HEK293T (cell line): ENCODE data around the gene KCNMA1.

Source experiments
- CTCF ChIA-PET: fragments of 350-600 bp; formaldehyde crosslinking; extraction: SDS; loops from one replicate; lab custom pipeline; 2021; ENCODE audit warnings: antibody characterized with exemption, inconsistent platforms; lab: Yijun Ruan, JAX
- POLR2A ChIA-PET: fragments of 350-600 bp; formaldehyde crosslinking; extraction: SDS; loops from one replicate; lab custom pipeline; 2020; ENCODE audit warnings: antibody characterized with exemption, inconsistent platforms; lab: Yijun Ruan, JAX
- DNase-seq: peaks from one replicate; pipeline ENCODE4 v3.0.0; 2012; ENCODE audit warnings: mixed read lengths; ENCODE audit errors: extremely low spot score
- ARNT ChIP-seq: fragments of 450-650 bp; IDR thresholded peaks from 2 replicates; pipeline ENCODE4 v1.6.1; 2017; ENCODE audit warnings: mild to moderate bottlenecking
- BHLHE40 ChIP-seq: fragments of 450-650 bp; IDR thresholded peaks from 2 replicates; pipeline ENCODE4 v1.6.1; 2016; ENCODE audit warnings: mild to moderate bottlenecking, moderate library complexity, borderline replicate concordance
- CTBP1 ChIP-seq: fragments of 450-650 bp; IDR thresholded peaks from 2 replicates; pipeline ENCODE4 v1.6.1; 2016; ENCODE audit warnings: borderline replicate concordance
- ELF4 ChIP-seq: fragments of 450-650 bp; IDR thresholded peaks from 2 replicates; pipeline ENCODE4 v1.6.1; 2017; ENCODE audit warnings: antibody characterized with exemption
- FOXA1 ChIP-seq: fragments of 450-650 bp; IDR thresholded peaks from 2 replicates; pipeline ENCODE4 v1.6.1; 2016; ENCODE audit warnings: mild to moderate bottlenecking
- FOXK2 ChIP-seq: fragments of 450-650 bp; IDR thresholded peaks from 2 replicates; pipeline ENCODE4 v1.6.1; 2016; ENCODE audit warnings: mild to moderate bottlenecking
- FOXM1 ChIP-seq: fragments of 450-650 bp; IDR thresholded peaks from 2 replicates; pipeline ENCODE4 v1.6.1; 2017; ENCODE audit warnings: mild to moderate bottlenecking, borderline replicate concordance
- HDGF ChIP-seq: fragments of 450-650 bp; IDR thresholded peaks from 2 replicates; pipeline ENCODE4 v1.6.1; 2017; ENCODE audit warnings: antibody characterized with exemption, borderline replicate concordance
- L3MBTL2 ChIP-seq: fragments of 450-650 bp; conservative IDR thresholded peaks from 2 replicates; pipeline ENCODE4 v1.6.1; 2016; ENCODE audit warnings: mild to moderate bottlenecking
- LEF1 ChIP-seq: fragments of 450-650 bp; IDR thresholded peaks from 2 replicates; pipeline ENCODE4 v1.6.1; 2017; ENCODE audit warnings: mild to moderate bottlenecking, borderline replicate concordance
- NFRKB ChIP-seq: fragments of 450-650 bp; IDR thresholded peaks from 2 replicates; pipeline ENCODE4 v1.6.1; 2016; ENCODE audit warnings: mild to moderate bottlenecking, moderate library complexity
- SP1 ChIP-seq: fragments of 450-650 bp; IDR thresholded peaks from 2 replicates; pipeline ENCODE4 v1.6.1; 2017
- SUZ12 ChIP-seq: fragments of 450-650 bp; IDR thresholded peaks from 2 replicates; pipeline ENCODE4 v1.6.1; 2016; ENCODE audit warnings: mild to moderate bottlenecking
- TARDBP ChIP-seq: fragments of 450-650 bp; IDR thresholded peaks from 2 replicates; pipeline ENCODE4 v1.6.1; 2016
- ZNF384 ChIP-seq: fragments of 450-650 bp; IDR thresholded peaks from 2 replicates; pipeline ENCODE4 v1.6.1; 2016
- TF ChIP-seq, protein P1 (sequence below): fragments of 450-650 bp; IDR thresholded peaks from 2 replicates; pipeline ENCODE4 v1.6.1; 2016

The KCNMA1 gene

DNA sequence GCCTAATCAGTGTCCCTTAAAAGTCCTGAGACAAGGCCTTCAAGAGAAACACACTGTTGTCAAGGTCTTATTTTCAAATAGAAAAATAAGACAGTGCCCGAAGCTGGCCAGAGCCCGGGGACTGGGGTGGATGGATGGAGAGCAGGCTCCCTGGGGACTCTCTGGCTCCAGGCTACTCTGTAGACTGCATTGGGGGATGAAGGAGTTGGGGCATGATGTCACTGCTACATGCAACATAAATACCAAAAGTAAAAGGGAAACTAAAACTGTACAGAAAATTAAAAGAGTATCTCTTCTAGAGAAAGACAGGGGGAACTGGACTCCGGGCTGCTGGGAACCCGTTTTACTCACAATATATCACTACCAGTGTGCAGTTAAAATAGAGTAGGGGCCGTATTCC, 629.8 kb downstream of the KCNMA1 start:
- no peak for DNase-seq
- ChIA-PET CTCF (no interaction called here), POLR2A (interaction anchor here (0.6 kb wide), 1 partner anchor 11 kb away, joined by 3 read pairs; no protein-coding TSS in a partner anchor)
- TF ChIP-seq HDGF (no peak), FOXK2 (no peak), ZNF384 (no peak), CTBP1 (no peak), ARNT (no peak), NFRKB (no peak), BHLHE40 (no peak), FOXM1 (no peak), FOXA1 (no peak), SP1 (no peak), ELF4 (no peak), SUZ12 (no peak), TARDBP (no peak), L3MBTL2 (no peak), LEF1 (no peak)
- TF ChIP-seq, protein P1, sequence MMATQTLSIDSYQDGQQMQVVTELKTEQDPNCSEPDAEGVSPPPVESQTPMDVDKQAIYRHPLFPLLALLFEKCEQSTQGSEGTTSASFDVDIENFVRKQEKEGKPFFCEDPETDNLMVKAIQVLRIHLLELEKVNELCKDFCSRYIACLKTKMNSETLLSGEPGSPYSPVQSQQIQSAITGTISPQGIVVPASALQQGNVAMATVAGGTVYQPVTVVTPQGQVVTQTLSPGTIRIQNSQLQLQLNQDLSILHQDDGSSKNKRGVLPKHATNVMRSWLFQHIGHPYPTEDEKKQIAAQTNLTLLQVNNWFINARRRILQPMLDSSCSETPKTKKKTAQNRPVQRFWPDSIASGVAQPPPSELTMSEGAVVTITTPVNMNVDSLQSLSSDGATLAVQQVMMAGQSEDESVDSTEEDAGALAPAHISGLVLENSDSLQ, result no peak

- POLR2A ChIA-PET, result interaction anchor here (0.6 kb wide), 1 partner anchor 12 kb away, joined by 3 read pairs; no protein-coding TSS in a partner anchor
Observed at GRCh38 chr10:77006836-77007511, 630.6 kb downstream of the KCNMA1 start.

GRCh38 chr10:77005871-77006270, 631.7 kb downstream of the KCNMA1 start:
- TF ChIP-seq CTBP1, result no peak
- TF ChIP-seq ARNT, result no peak
- TF ChIP-seq NFRKB, result no peak
- no peak for TF ChIP-seq ZNF384
- TF ChIP-seq FOXM1, result no peak
- no peak for TF ChIP-seq ELF4
- TF ChIP-seq, protein P1, result no peak
- no peak for TF ChIP-seq L3MBTL2
- TF ChIP-seq LEF1, result no peak
- ChIA-PET CTCF (interaction anchor here (0.6 kb wide), 1 partner anchor 285 kb away, joined by 3 read pairs; no protein-coding TSS in a partner anchor), POLR2A (no interaction called here)
- DNase-seq, result no peak

More at GRCh38 chr10:77006836-77007511, 630.6 kb downstream of the KCNMA1 start:
- DNase-seq, result no peak
- TF ChIP-seq SUZ12, result no peak
- no peak for TF ChIP-seq SP1
- no peak for TF ChIP-seq FOXK2
- TF ChIP-seq, protein P1, result no peak
- TF ChIP-seq ELF4, result no peak
- no peak for TF ChIP-seq ARNT
- no peak for TF ChIP-seq BHLHE40
- no peak for TF ChIP-seq ZNF384
- no peak for TF ChIP-seq NFRKB
- TF ChIP-seq L3MBTL2, result no peak
- no peak for TF ChIP-seq FOXM1
- no peak for TF ChIP-seq CTBP1
- no peak for TF ChIP-seq TARDBP
- no peak for TF ChIP-seq LEF1
- TF ChIP-seq HDGF, result no peak
- TF ChIP-seq FOXA1, result no peak
- CTCF ChIA-PET, result no interaction called here

DNA sequence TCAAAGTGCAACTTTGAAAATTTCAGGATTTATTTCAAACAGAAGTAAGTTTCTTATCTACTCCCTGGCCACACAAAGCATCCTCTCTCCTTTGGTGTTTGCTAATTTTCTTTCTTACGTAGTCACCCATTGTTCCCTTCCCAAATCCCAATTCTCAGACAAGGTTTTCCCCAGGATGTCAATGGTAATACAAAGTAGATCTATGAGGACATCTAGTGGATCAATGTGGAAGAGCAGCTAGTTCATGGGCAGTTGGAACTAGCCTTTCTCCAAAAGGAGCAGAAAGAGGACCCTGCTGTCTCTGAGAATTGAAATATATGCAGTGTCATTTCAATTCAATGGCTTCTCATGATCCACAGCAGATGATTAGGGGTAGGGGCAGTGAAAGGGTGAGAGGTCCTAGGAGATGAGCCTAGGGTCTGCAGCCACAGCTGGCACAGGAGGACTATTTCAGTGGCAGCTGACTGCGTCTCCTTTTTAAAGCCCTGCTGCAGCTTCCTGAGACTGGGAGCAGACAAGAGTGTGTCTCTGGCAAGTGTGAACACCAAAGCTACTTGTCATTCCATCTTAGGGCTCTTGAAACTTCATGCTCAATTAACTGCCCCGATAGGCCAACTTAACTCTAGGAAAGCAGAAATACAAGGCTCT, 632.6 kb downstream of the KCNMA1 start:
- DNase-seq, result peak; percentile 63
- TF ChIP-seq HDGF (no peak), FOXM1 (no peak), L3MBTL2 (no peak), LEF1 (no peak), ZNF384 (no peak), SUZ12 (no peak), TARDBP (no peak), ELF4 (no peak), FOXK2 (no peak), ARNT (no peak), CTBP1 (no peak), FOXA1 (no peak), NFRKB (no peak), SP1 (no peak), BHLHE40 (no peak)
- TF ChIP-seq, protein P1, result no peak
- POLR2A ChIA-PET, result no interaction called here
- CTCF ChIA-PET, result interaction anchor here (0.6 to 0.9 kb wide), 2 partner anchors 8 to 286 kb away, joined by 3 read pairs; no protein-coding TSS in a partner anchor

- TF ChIP-seq SP1 (no peak), FOXM1 (no peak), SUZ12 (no peak), BHLHE40 (no peak), FOXK2 (no peak), TARDBP (no peak), HDGF (no peak), NFRKB (no peak)
- POLR2A ChIA-PET, result no interaction called here
- DNase-seq, result no peak
- CTCF ChIA-PET, result no interaction called here
Observed at GRCh38 chr10:77002872-77003271, 634.7 kb downstream of the KCNMA1 start.
